ENCODE results near the gene KCNQ4. TPM values are rescaled to one million over a fixed set of nuclear protein-coding genes. Genes with fewer than 3 reads are reported as not detected.

The KCNQ4 gene
- total RNA-seq, 1 experiment from 2014 or later: 1.4 TPM

DNA sequence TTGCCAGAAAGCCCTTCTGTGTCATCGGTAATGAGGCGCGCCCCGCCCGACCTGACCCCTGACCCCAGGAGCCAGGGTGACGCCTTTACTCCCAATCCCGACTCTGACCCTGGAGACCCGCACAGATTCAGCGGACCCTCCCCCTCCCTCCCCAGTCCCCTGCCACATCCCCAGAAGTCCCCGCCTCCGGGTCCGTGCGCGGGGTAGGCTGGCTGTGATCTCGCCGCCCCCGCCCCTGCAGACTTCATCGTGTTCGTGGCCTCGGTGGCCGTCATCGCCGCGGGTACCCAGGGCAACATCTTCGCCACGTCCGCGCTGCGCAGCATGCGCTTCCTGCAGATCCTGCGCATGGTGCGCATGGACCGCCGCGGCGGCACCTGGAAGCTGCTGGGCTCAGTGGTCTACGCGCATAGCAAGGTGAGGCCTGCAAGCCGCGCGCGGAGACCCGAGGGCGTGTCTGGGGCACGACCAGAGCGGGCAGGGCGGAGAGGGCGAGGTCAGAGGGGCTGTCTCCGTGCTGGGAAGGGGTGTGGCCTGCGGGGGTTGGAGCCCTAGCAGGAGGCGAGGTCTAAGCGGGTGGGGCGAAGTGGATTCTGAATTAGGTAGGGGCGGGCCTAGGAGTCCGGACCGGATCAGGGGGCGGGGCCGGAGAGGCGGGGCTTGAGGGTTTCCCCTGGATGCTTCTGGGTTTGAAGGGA, 34.8 kb downstream of the KCNQ4 start:
- H2BK5ac ChIP-seq (ENCODE audit: insufficient read length, low read length): no peak overlapping the region
- H3K4me2 ChIP-seq (ENCODE audit: insufficient read depth, insufficient read length, low read length): peak overlapping the region; percentile 35
- peaks cover 35% of the 10 kb centered on the region for H3K27me3 Mint-ChIP-seq (ENCODE audit: low read depth)
- no peak overlapping the region for H3K56ac ChIP-seq (ENCODE audit: insufficient read length, low read depth, low read length)
- H2BK12ac ChIP-seq (ENCODE audit: insufficient read length, low read depth, low read length): no peak overlapping the region
- no peaks in the 10 kb centered on the region for H3K79me2 ChIP-seq (ENCODE audit: insufficient read depth, low read length)
- H2AFZ ChIP-seq (ENCODE audit: low read length): no peak overlapping the region
- peak; percentile 98 for DNase-seq
- H3K23ac ChIP-seq (ENCODE audit: insufficient read length, low read depth, low read length): no peak overlapping the region
- H2BK120ac ChIP-seq (ENCODE audit: low read depth, low read length, poor library complexity, severe bottlenecking): no peak overlapping the region
- H3K27me3 ChIP-seq (ENCODE audit: insufficient read depth, low read length): no peaks in the 10 kb centered on the region; the same call in 1 of the 2 replicates
- H3K18ac ChIP-seq (ENCODE audit: insufficient read length, low read depth, low read length): no peak overlapping the region
- H3K4me1 ChIP-seq (ENCODE audit: insufficient read depth, low read length): no peaks in the 10 kb centered on the region
- H3K9ac ChIP-seq (ENCODE audit: extremely low read depth, insufficient read length, low read length): no peak overlapping the region
- WGBS (ENCODE audit: extremely low coverage, insufficient read length, low lambda C conversion rate): no CpG with 5 or more reads among the region's 59 CpGs
- H4K91ac ChIP-seq (ENCODE audit: insufficient read length, low read depth, low read length): no peak overlapping the region
- H3K4ac ChIP-seq (ENCODE audit: low read depth, low read length): no peak overlapping the region
- no peak overlapping the region for H2BK20ac ChIP-seq (ENCODE audit: low read depth, low read length, poor library complexity, severe bottlenecking)
- H3K27ac ChIP-seq (ENCODE audit: insufficient read length, low read depth, low read length): no peak overlapping the region
- no peaks in the 10 kb centered on the region for H3K36me3 Mint-ChIP-seq (ENCODE audit: insufficient read depth in 1 of 3, low read depth in 3 of 3)
- peak overlapping the region; percentile 69 to 78 for H3K4me3 Mint-ChIP-seq
- no peak overlapping the region for H2BK15ac ChIP-seq (ENCODE audit: low read depth, low read length)
- H3K4me1 Mint-ChIP-seq: peaks cover 7 to 13% of the 10 kb centered on the region in 2 experiments; a peak in 3 of 4 replicates
- peaks cover 7% of the 10 kb centered on the region for H3K23me2 ChIP-seq (ENCODE audit: insufficient read length, low read depth, low read length, poor library complexity, severe bottlenecking)
- H2AK5ac ChIP-seq (ENCODE audit: insufficient read length, low read length): no peak overlapping the region
- no peak overlapping the region for H4K8ac ChIP-seq (replicated peaks; ENCODE audit: insufficient read length, low read depth, low read length)
- no peak overlapping the region for H3T11ph ChIP-seq (ENCODE audit: low read length)
- no peak overlapping the region for H3K14ac ChIP-seq (ENCODE audit: insufficient read depth, low read length)
- H3K27ac Mint-ChIP-seq: no peak overlapping the region
- TF ChIP-seq, protein P1, sequence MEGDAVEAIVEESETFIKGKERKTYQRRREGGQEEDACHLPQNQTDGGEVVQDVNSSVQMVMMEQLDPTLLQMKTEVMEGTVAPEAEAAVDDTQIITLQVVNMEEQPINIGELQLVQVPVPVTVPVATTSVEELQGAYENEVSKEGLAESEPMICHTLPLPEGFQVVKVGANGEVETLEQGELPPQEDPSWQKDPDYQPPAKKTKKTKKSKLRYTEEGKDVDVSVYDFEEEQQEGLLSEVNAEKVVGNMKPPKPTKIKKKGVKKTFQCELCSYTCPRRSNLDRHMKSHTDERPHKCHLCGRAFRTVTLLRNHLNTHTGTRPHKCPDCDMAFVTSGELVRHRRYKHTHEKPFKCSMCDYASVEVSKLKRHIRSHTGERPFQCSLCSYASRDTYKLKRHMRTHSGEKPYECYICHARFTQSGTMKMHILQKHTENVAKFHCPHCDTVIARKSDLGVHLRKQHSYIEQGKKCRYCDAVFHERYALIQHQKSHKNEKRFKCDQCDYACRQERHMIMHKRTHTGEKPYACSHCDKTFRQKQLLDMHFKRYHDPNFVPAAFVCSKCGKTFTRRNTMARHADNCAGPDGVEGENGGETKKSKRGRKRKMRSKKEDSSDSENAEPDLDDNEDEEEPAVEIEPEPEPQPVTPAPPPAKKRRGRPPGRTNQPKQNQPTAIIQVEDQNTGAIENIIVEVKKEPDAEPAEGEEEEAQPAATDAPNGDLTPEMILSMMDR (conservative IDR thresholded peaks at IDR 0.05): no peak
- no peaks in the 10 kb centered on the region for H3K9me3 ChIP-seq (ENCODE audit: control insufficient read depth, low read depth, low read length)
- no peak overlapping the region for H4K5ac ChIP-seq (ENCODE audit: insufficient read length, low read depth, low read length)
- H4K20me1 ChIP-seq (ENCODE audit: control insufficient read depth, insufficient read depth, insufficient read length): no peaks in the 10 kb centered on the region
- H3K79me1 ChIP-seq (ENCODE audit: insufficient read depth, low read depth, low read length, poor library complexity, severe bottlenecking): no peaks in the 10 kb centered on the region
- no peaks in the 10 kb centered on the region for H3K9me3 Mint-ChIP-seq
